Neural progenitor cell (in vitro differentiated cells): ENCODE measurements around the gene GASK1A. TPM values are rescaled to one million over a fixed set of nuclear protein-coding genes. Genes with fewer than 3 reads are reported as not detected.

Experiments used
- DNase-seq: peaks from one replicate; pipeline ENCODE4 v3.0.0-alpha.2; 2016; ENCODE audit warnings: low spot score
- H2AFZ ChIP-seq: fragments of 200-600 bp; sonication (generic); replicated peaks from 2 replicates; pipeline ENCODE4 v1.6.1; 2016; ENCODE audit warnings: antibody characterized with exemption
- H3F3A ChIP-seq: fragments of 200-600 bp; sonication (generic); 2 replicates; pipeline ENCODE4 v1.6.1; 2016; ENCODE audit warnings: antibody characterized with exemption, low read depth
- H3K27ac ChIP-seq: fragments of 200-600 bp; sonication (generic); 2 replicates; pipeline ENCODE4 v1.5.1; 2016; ENCODE audit warnings: mild to moderate bottlenecking
- H3K27me3 ChIP-seq: fragments of 200-600 bp; sonication (generic); 2 replicates; pipeline ENCODE4 v1.6.1; 2016; ENCODE audit warnings: mild to moderate bottlenecking, moderate library complexity
- H3K36me3 ChIP-seq: fragments of 200-600 bp; sonication (generic); 2 replicates; pipeline ENCODE4 v1.5.1; 2016
- H3K4me1 ChIP-seq: fragments of 200-600 bp; sonication (generic); 2 replicates; pipeline ENCODE4 v1.6.1; 2016; ENCODE audit warnings: mixed run types
- H3K4me2 ChIP-seq: fragments of 200-600 bp; sonication (generic); 2 replicates; pipeline ENCODE4 v1.6.1; 2016
- H3K4me3 ChIP-seq: fragments of 200-600 bp; sonication (generic); 2 replicates; pipeline ENCODE4 v1.5.1; 2016
- H3K79me2 ChIP-seq: fragments of 200-600 bp; sonication (generic); 2 replicates; pipeline ENCODE4 v1.6.1; 2016; ENCODE audit warnings: low read depth
- H3K9ac ChIP-seq: fragments of 200-600 bp; sonication (generic); 2 replicates; pipeline ENCODE4 v1.6.1; 2016
- H3K9me3 ChIP-seq: fragments of 200-600 bp; sonication (generic); 2 replicates; pipeline ENCODE4 v1.5.1; 2016; ENCODE audit warnings: low read depth
- H4K20me1 ChIP-seq: fragments of 200-600 bp; sonication (generic); 2 replicates; pipeline ENCODE4 v1.6.1; 2016; ENCODE audit warnings: low read depth
- H3K27ac Mint-ChIP-seq: 3 replicates; pipeline ENCODE4 v1.8.0; 2021; ENCODE audit warnings: mixed read lengths
- H3K27me3 Mint-ChIP-seq: 2 replicates; pipeline ENCODE4 v1.8.0; 2022; ENCODE audit warnings: low read depth, mild to moderate bottlenecking, inconsistent platforms, moderate library complexity, mixed read lengths; ENCODE audit not compliant: insufficient read depth
- H3K36me3 Mint-ChIP-seq: 3 replicates; pipeline ENCODE4 v1.8.0; 2021; ENCODE audit warnings: mixed read lengths
- H3K4me1 Mint-ChIP-seq: 3 replicates; pipeline ENCODE4 v1.8.0; 2021; ENCODE audit warnings: mixed read lengths
- H3K4me3 Mint-ChIP-seq: 3 replicates; pipeline ENCODE4 v1.8.0; 2021; ENCODE audit warnings: mild to moderate bottlenecking, moderate library complexity, mixed read lengths
- H3K9me3 Mint-ChIP-seq: 3 replicates; pipeline ENCODE4 v1.8.0; 2020; ENCODE audit warnings: mixed read lengths
- EZH2 ChIP-seq: fragments of 200-600 bp; sonication (generic); IDR thresholded peaks from 2 replicates; pipeline ENCODE4 v1.6.1; 2017; ENCODE audit warnings: antibody characterized with exemption, mild to moderate bottlenecking, moderate library complexity
- EZH2phosphoT487 ChIP-seq: fragments of 200-600 bp; sonication (generic); IDR thresholded peaks from 2 replicates; pipeline ENCODE4 v1.6.1; 2017; ENCODE audit warnings: antibody characterized with exemption
- total RNA-seq: library from RNA; depleted of rRNA; stranded (reverse); fragments of >200 nt; gene quantifications from 2 replicates; pipeline ENCODE4 v1.2.3, GENCODE V29; 2015; ENCODE audit warnings: low replicate concordance
- TF ChIP-seq, protein P1 (sequence below): fragments of 200-600 bp; sonication (generic); IDR thresholded peaks from 2 replicates; pipeline ENCODE4 v1.5.1; 2017; ENCODE audit warnings: antibody characterized with exemption, mild to moderate bottlenecking

GASK1A gene
- total RNA-seq, 1 donor from 2014 or later, result 3.9 TPM

DNA sequence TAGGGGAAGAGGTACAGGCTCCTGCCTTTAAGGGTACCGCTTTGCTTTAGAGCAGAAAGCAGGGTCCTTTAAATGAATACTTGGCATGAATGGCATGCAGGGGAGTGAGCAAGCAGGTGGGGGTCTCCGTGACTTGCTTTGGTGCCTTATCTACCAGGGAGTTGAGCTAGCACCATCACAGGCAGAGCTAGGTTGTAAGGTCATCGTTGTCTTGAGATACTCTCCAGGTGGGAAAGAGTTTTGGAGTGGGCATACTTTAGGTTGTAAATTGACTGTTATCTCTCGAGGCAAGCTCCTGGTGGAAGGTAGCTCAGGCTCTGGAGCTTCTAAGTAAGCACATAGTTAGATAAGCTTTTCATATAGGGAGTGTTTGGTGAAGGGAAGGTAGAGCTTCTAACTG, 5.6 kb downstream of the GASK1A start:
- Histone ChIP-seq H3K79me2 (no peaks in the 10 kb centered on the region), H3K36me3 (no peaks in the 10 kb centered on the region), H3K27me3 (peaks cover 15% of the 10 kb centered on the region), H3F3A (peaks cover 23% of the 10 kb centered on the region), H3K9me3 (no peaks in the 10 kb centered on the region), H3K4me3 (no peak overlapping the region), H3K4me2 (no peak overlapping the region), H3K4me1 (peaks cover 37% of the 10 kb centered on the region), H4K20me1 (peaks cover 3% of the 10 kb centered on the region), H3K27ac (no peak overlapping the region), H3K9ac (no peak overlapping the region), H2AFZ (no peak overlapping the region)
- no peak overlapping the region for H3K4me3 Mint-ChIP-seq
- no peaks in the 10 kb centered on the region for H3K36me3 Mint-ChIP-seq
- H3K9me3 Mint-ChIP-seq, result peaks cover 2% of the 10 kb centered on the region
- TF ChIP-seq, protein P1, sequence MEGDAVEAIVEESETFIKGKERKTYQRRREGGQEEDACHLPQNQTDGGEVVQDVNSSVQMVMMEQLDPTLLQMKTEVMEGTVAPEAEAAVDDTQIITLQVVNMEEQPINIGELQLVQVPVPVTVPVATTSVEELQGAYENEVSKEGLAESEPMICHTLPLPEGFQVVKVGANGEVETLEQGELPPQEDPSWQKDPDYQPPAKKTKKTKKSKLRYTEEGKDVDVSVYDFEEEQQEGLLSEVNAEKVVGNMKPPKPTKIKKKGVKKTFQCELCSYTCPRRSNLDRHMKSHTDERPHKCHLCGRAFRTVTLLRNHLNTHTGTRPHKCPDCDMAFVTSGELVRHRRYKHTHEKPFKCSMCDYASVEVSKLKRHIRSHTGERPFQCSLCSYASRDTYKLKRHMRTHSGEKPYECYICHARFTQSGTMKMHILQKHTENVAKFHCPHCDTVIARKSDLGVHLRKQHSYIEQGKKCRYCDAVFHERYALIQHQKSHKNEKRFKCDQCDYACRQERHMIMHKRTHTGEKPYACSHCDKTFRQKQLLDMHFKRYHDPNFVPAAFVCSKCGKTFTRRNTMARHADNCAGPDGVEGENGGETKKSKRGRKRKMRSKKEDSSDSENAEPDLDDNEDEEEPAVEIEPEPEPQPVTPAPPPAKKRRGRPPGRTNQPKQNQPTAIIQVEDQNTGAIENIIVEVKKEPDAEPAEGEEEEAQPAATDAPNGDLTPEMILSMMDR, result no peak
- TF ChIP-seq EZH2phosphoT487 (no peak), EZH2 (no peak)
- H3K27ac Mint-ChIP-seq, result no peak overlapping the region
- H3K4me1 Mint-ChIP-seq, result peaks cover 3% of the 10 kb centered on the region
- peaks cover 13% of the 10 kb centered on the region for H3K27me3 Mint-ChIP-seq
- no peak for DNase-seq

DNA sequence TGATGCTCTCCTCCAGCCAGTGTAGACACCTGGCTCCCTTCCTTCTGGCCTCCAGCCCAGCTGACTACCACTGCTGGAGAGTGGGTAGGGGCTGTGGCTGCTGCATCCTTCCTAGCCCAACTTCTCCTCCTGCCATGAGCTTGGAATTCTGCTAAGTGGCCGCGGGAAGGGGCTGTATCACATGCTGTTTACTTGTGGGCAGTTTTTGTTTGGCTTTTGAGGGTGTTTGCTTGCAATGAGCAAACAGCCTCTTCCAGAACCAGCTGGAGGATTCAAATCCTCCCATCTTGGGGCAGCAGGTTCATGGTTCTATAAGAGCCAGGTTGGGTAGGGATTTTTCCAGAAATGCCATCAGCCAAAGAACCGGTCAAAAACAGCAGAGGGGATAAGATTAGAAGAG, 9.0 kb downstream of the GASK1A start:
- Histone ChIP-seq H3K4me2 (no peak overlapping the region), H3K9ac (no peak overlapping the region), H3K27me3 (no peaks in the 10 kb centered on the region), H3K4me3 (no peak overlapping the region), H2AFZ (no peak overlapping the region), H3K4me1 (peaks cover 39% of the 10 kb centered on the region), H4K20me1 (peaks cover 3% of the 10 kb centered on the region), H3K9me3 (no peaks in the 10 kb centered on the region), H3K79me2 (peaks cover 1% of the 10 kb centered on the region), H3K36me3 (no peaks in the 10 kb centered on the region), H3F3A (peaks cover 24% of the 10 kb centered on the region), H3K27ac (no peak overlapping the region)
- H3K4me3 Mint-ChIP-seq, result no peak overlapping the region
- no peak for DNase-seq
- TF ChIP-seq EZH2phosphoT487 (no peak), EZH2 (no peak)
- TF ChIP-seq, protein P1, result no peak
- H3K27ac Mint-ChIP-seq, result no peak overlapping the region
- no peaks in the 10 kb centered on the region for H3K36me3 Mint-ChIP-seq
- peaks cover 2% of the 10 kb centered on the region for H3K9me3 Mint-ChIP-seq
- no peaks in the 10 kb centered on the region for H3K27me3 Mint-ChIP-seq
- peaks cover 11% of the 10 kb centered on the region for H3K4me1 Mint-ChIP-seq

DNA sequence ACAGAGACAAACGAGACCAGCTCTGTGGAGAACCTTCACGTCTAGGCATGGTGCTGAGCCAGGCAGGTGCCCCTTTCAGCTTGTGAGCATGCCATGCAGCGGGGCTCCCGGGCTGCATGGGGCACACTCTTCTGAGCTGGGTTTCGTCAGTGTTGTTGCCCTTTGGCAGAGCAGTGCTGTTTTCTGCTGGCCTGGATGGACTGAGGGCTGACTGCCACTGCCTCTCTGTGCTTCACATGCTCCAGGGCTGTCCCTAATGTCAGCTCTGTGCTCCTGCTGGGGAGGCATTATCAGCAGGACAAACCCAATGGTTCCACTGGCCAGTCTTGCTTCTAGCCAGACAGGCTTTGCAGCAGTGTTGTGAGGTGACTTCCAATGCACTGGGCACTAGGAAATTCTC, 9.5 kb downstream of the GASK1A start:
- Histone ChIP-seq H3K36me3 (no peaks in the 10 kb centered on the region), H3K27ac (no peak overlapping the region), H3K9me3 (no peaks in the 10 kb centered on the region), H3K4me2 (peak overlapping the region; percentile 32), H3K4me3 (no peak overlapping the region), H4K20me1 (peaks cover 3% of the 10 kb centered on the region), H3K27me3 (no peaks in the 10 kb centered on the region), H3F3A (peaks cover 24% of the 10 kb centered on the region), H3K79me2 (peaks cover 6% of the 10 kb centered on the region), H3K4me1 (peaks cover 35% of the 10 kb centered on the region), H2AFZ (no peak overlapping the region), H3K9ac (no peak overlapping the region)
- no peaks in the 10 kb centered on the region for H3K36me3 Mint-ChIP-seq
- peaks cover 11% of the 10 kb centered on the region for H3K4me1 Mint-ChIP-seq
- peaks cover 2% of the 10 kb centered on the region for H3K9me3 Mint-ChIP-seq
- H3K27ac Mint-ChIP-seq, result no peak overlapping the region
- no peak overlapping the region for H3K4me3 Mint-ChIP-seq
- TF ChIP-seq EZH2phosphoT487, result no peak
- TF ChIP-seq, protein P1, result no peak
- no peak for TF ChIP-seq EZH2
- H3K27me3 Mint-ChIP-seq, result no peaks in the 10 kb centered on the region
- DNase-seq, result peak; percentile 9
